ENCODE measurements around the gene OLFM3. TPM values are rescaled to one million over a fixed set of nuclear protein-coding genes. Genes with fewer than 3 reads are reported as not detected.

The OLFM3 gene
- total RNA-seq, 2 experiments from 2014 or later, result not detected

GRCh38 chr1:101797722-101798121, 199.0 kb downstream of the OLFM3 start:
- H3K36me3 Mint-ChIP-seq, result no peaks in the 10 kb centered on the region
- DNase-seq (no peak), ATAC-seq (ENCODE audit: low read depth) (no peak)
- H3K27ac Mint-ChIP-seq, result no peak overlapping the region
- no peak overlapping the region for H3K4me3 Mint-ChIP-seq
- no peaks in the 10 kb centered on the region for H3K9me3 Mint-ChIP-seq
- no peaks in the 10 kb centered on the region for H3K27me3 Mint-ChIP-seq
- H3K4me1 Mint-ChIP-seq, result no peaks in the 10 kb centered on the region
- POLR2A ChIA-PET, result no interaction called here

- no peak for ATAC-seq (ENCODE audit: low read depth)
- DNase-seq, result no peak
- Mint-ChIP-seq H3K9me3 (no peaks in the 10 kb centered on the region), H3K4me3 (no peak overlapping the region), H3K36me3 (no peaks in the 10 kb centered on the region), H3K4me1 (no peaks in the 10 kb centered on the region), H3K27ac (no peak overlapping the region), H3K27me3 (no peaks in the 10 kb centered on the region)
- POLR2A ChIA-PET, result no interaction called here
Measured at GRCh38 chr1:101781201-101781831, 215.4 kb downstream of the OLFM3 start.

- no peak overlapping the region for H3K4me3 Mint-ChIP-seq
- peaks cover 2% of the 10 kb centered on the region for H3K27me3 Mint-ChIP-seq
- no peaks in the 10 kb centered on the region for H3K4me1 Mint-ChIP-seq
- H3K36me3 Mint-ChIP-seq, result no peaks in the 10 kb centered on the region
- DNase-seq (no peak), ATAC-seq (ENCODE audit: low read depth) (no peak)
- POLR2A ChIA-PET, result no interaction called here
- no peaks in the 10 kb centered on the region for H3K9me3 Mint-ChIP-seq
- no peak overlapping the region for H3K27ac Mint-ChIP-seq
Measured at GRCh38 chr1:101769520-101769919, 227.2 kb downstream of the OLFM3 start.

- H3K9me3 Mint-ChIP-seq, result no peaks in the 10 kb centered on the region
- H3K4me3 Mint-ChIP-seq, result no peak overlapping the region
- no peak for DNase-seq
- no peaks in the 10 kb centered on the region for H3K4me1 Mint-ChIP-seq
- POLR2A ChIA-PET, result no interaction called here
- no peak for ATAC-seq (ENCODE audit: low read depth)
- no peak overlapping the region for H3K27ac Mint-ChIP-seq
- H3K27me3 Mint-ChIP-seq, result peaks cover 2% of the 10 kb centered on the region
- no peaks in the 10 kb centered on the region for H3K36me3 Mint-ChIP-seq
Measured at GRCh38 chr1:101757985-101758384, 238.7 kb downstream of the OLFM3 start.

GRCh38 chr1:101756411-101756810, 240.3 kb downstream of the OLFM3 start:
- no peaks in the 10 kb centered on the region for H3K36me3 Mint-ChIP-seq
- H3K4me1 Mint-ChIP-seq, result no peaks in the 10 kb centered on the region
- POLR2A ChIA-PET, result no interaction called here
- no peaks in the 10 kb centered on the region for H3K27me3 Mint-ChIP-seq
- no peak overlapping the region for H3K4me3 Mint-ChIP-seq
- H3K9me3 Mint-ChIP-seq, result no peaks in the 10 kb centered on the region
- H3K27ac Mint-ChIP-seq, result no peak overlapping the region
- ATAC-seq (ENCODE audit: low read depth) (no peak), DNase-seq (no peak)
